Tibial artery (tissue), 4 donors: Measurements from ENCODE around the gene KCNMA1.

ENCODE experiments used
- DNase-seq, 2 donors: peaks; one replicate each; pipeline ENCODE4 v3.0.0-alpha.2; 2019
- H3K27ac ChIP-seq, 2 donors: fragments of 200-600 bp; sonication (generic) in 1 of 2; 1 replicate in 1 of 2; 2 replicates in 1 of 2; pipeline ENCODE4 v1.5.1; 2018 to 2019; ENCODE audit warnings: mild to moderate bottlenecking in 1 of 2
- H3K27me3 ChIP-seq, 2 donors: fragments of 200-600 bp; sonication (generic) in 1 of 2; one replicate each; pipeline versions ENCODE4 v1.5.1 to v1.6.0; 2016 to 2019
- H3K36me3 ChIP-seq, 3 donors: fragments of 200-600 bp; sonication (generic) in 2 of 3; one replicate each; pipeline ENCODE4 v1.5.1; 2016 to 2019; ENCODE audit warnings: mild to moderate bottlenecking in 2 of 3
- H3K4me1 ChIP-seq, 4 donors: fragments of 200-600 bp; sonication (generic) in 2 of 4; 1 replicate in 3 of 4; 2 replicates in 1 of 4; pipeline ENCODE4 v1.5.1; 2016 to 2019
- H3K4me3 ChIP-seq, 2 donors: fragments of 200-600 bp; sonication (generic) in 1 of 2; 1 replicate in 1 of 2; 2 replicates in 1 of 2; pipeline ENCODE4 v1.5.1; 2018 to 2019; ENCODE audit warnings: mild to moderate bottlenecking in 2 of 2
- H3K9me3 ChIP-seq, 3 donors: fragments of 200-600 bp; sonication (generic) in 1 of 3; one replicate each; pipeline ENCODE4 v1.5.1; 2016 to 2019
- intact Hi-C: fragments of 100-400 bp; cut with DNase I; formaldehyde crosslinking; loops from one replicate; pipeline ENCODE4 v1.15.0; 2023; ENCODE audit warnings: low total_unique reads
- TF ChIP-seq, protein P1 (sequence below), 2 experiments: fragments of 200-600 bp in 1 of 2; fragments of 450-650 bp in 1 of 2; IDR thresholded peaks; one replicate each; pipeline ENCODE4 v1.5.1; 2017 to 2019; ENCODE audit warnings: antibody characterized with exemption in 2 of 2, mild to moderate bottlenecking in 1 of 2, moderate library complexity in 1 of 2

The KCNMA1 gene

DNA sequence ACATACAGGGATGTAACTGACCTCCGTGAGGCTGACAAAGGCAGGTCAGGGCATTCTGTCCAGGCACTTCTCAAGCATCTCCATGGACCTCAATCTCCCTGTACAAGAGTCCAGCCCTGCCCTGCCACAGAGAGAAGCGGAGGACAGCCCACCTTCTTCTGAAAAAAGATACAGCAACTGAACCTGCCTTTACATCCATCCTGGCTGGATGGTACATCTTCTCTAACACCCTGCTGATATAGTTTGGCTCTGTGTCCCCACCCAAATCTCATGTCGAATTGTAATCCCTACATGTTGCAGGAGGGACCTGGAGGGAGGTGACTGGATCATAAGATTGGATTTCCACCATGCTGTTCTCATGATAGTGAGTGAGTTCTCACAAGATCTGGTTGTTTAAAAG is 40.5 kb upstream of the KCNMA1 start:
- DNase-seq: no peak
- no peaks in the 10 kb centered on the region for H3K4me1 ChIP-seq
- intact Hi-C loops: no loop called here

DNA sequence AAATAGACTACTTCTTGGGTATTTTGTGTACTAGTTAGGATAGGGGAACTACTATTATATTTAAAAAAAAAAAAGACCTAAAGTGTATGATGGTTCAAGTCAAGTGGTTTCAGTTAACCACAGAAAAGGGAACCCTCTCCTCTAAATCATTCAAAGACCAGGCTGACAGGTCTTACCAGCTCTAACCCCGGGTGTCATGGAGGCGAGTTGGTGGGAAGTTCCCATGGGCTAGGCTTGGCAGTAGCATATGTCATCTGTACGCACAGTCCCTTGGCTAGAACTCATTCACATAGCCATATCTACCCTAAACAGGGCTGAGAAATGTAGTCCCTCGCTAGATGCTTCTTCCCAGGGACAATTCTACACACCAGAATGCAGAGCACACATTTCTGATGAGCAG is 37.7 kb upstream of the KCNMA1 start:
- Histone ChIP-seq H3K36me3 (no peaks in the 10 kb centered on the region), H3K4me1 (no peaks in the 10 kb centered on the region), H3K27ac (no peak overlapping the region), H3K9me3 (no peaks in the 10 kb centered on the region), H3K27me3 (peaks cover 0 to 5% of the 10 kb centered on the region in 2 donors), H3K4me3 (no peak overlapping the region)
- TF ChIP-seq, protein P1, sequence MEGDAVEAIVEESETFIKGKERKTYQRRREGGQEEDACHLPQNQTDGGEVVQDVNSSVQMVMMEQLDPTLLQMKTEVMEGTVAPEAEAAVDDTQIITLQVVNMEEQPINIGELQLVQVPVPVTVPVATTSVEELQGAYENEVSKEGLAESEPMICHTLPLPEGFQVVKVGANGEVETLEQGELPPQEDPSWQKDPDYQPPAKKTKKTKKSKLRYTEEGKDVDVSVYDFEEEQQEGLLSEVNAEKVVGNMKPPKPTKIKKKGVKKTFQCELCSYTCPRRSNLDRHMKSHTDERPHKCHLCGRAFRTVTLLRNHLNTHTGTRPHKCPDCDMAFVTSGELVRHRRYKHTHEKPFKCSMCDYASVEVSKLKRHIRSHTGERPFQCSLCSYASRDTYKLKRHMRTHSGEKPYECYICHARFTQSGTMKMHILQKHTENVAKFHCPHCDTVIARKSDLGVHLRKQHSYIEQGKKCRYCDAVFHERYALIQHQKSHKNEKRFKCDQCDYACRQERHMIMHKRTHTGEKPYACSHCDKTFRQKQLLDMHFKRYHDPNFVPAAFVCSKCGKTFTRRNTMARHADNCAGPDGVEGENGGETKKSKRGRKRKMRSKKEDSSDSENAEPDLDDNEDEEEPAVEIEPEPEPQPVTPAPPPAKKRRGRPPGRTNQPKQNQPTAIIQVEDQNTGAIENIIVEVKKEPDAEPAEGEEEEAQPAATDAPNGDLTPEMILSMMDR (IDR thresholded peaks at IDR 0.05): no peak
- intact Hi-C loops: no loop called here
- no peak for DNase-seq

More for the DNA sequence above, 40.5 kb upstream of the KCNMA1 start:
- no peaks in the 10 kb centered on the region for H3K36me3 ChIP-seq
- no peak overlapping the region for H3K4me3 ChIP-seq
- H3K9me3 ChIP-seq: no peaks in the 10 kb centered on the region
- TF ChIP-seq, protein P1 (IDR thresholded peaks at IDR 0.05): no peak
- no peak overlapping the region for H3K27ac ChIP-seq
- peaks cover 0 to 14% of the 10 kb centered on the region in 2 donors for H3K27me3 ChIP-seq

DNA sequence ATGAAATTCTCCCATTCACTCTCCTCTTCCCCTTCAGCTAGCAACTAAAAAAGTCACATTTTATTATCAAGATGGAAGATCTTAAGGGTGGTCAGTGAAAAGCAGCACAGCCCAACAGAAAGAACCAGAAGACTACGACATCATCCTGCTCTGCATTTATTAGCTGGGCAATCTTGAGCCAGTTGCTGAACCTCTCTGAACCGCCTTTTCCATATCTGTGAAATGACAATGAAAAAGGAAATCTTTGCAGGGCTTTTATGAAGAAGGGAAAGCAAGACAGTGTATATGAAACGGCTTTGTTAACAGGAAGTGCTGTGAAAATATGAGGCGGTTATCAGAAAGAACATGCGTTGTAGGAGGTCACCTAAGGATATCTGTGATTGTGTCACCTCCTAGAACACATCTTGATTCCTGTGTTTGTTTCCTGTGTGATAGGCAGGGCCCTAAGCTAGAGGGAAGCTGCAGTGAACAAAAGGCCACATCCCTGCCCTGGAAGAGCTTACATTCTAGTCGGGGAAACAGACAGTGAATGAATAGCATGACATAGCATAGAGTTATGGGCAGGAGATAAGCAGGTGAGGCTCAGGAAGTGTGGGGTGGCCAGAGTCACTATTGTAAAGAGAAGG is 36.0 kb upstream of the KCNMA1 start:
- Histone ChIP-seq H3K9me3 (no peaks in the 10 kb centered on the region), H3K4me3 (no peak overlapping the region), H3K36me3 (no peaks in the 10 kb centered on the region), H3K27ac (no peak overlapping the region), H3K27me3 (peaks cover 0 to 2% of the 10 kb centered on the region in 2 donors), H3K4me1 (no peaks in the 10 kb centered on the region)
- DNase-seq: no peak
- TF ChIP-seq, protein P1 (IDR thresholded peaks at IDR 0.05): no peak
- intact Hi-C loops: no loop called here

DNA sequence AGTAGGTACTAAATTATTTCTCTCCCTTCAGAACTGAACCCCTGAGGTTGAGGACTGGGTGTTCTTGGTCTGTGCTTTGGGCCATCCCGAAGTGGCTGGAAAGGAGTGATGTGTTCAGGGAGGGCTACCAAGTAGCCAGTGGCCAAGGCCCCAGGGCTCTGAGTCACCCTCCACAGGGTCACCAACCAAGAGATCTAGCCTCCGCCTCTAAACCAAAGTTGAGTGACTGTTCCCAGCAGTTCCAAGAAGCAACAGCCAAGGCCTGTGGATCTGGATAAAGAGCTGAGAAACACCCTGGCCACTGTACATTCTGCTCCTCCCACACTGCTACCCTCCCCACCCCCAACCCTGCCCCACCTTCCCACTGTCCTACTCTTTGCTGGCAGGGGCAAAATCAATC is 35.5 kb upstream of the KCNMA1 start:
- no peaks in the 10 kb centered on the region for H3K36me3 ChIP-seq
- no peak overlapping the region for H3K27ac ChIP-seq
- H3K9me3 ChIP-seq: no peaks in the 10 kb centered on the region
- H3K27me3 ChIP-seq: peaks cover 0 to 6% of the 10 kb centered on the region in 2 donors
- no peak overlapping the region for H3K4me3 ChIP-seq
- no peaks in the 10 kb centered on the region for H3K4me1 ChIP-seq
- no peak for DNase-seq
- intact Hi-C loops: no loop called here
- TF ChIP-seq, protein P1 (IDR thresholded peaks at IDR 0.05): no peak

DNA sequence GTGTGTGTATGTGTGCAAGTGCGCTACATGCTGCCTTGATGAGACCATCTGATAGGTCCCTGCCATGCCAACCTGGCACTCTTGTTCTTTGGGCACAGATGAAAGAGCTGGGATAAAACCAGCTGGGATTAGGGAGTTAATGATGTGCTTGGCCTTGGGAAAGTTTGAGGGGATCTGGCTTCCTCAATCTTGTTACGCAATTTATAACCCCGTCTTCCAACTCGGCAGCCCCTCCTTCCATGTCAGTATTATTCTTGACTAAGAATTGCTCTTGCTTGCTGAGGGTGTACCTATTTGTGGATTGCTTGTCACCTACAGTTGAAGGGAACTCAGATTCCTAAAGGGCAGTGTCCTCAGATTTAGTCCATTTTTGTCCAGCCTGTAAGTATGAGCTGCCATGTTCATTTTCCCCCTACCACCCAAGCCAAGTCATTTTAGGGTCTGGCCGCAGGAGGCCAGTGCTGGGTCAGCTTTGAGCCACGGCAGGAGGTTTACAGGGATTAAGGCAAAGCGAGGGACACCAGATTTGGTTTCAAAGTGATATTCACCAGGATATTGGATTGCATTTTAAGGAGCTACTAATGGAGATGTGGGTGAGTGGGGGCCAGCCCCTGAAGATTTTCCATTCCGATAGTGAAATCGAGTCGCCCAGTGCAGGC is 34.1 kb upstream of the KCNMA1 start:
- no peaks in the 10 kb centered on the region for H3K9me3 ChIP-seq
- H3K27me3 ChIP-seq: peaks cover 0 to 6% of the 10 kb centered on the region in 2 donors
- no peak overlapping the region for H3K4me3 ChIP-seq
- TF ChIP-seq, protein P1 (IDR thresholded peaks at IDR 0.05): no peak
- no peak for DNase-seq
- H3K27ac ChIP-seq: no peak overlapping the region
- no peaks in the 10 kb centered on the region for H3K4me1 ChIP-seq
- H3K36me3 ChIP-seq: no peaks in the 10 kb centered on the region
- intact Hi-C loops: no loop called here
